Measurements from ENCODE around the gene TRPV5.

TRPV5 gene

DNA sequence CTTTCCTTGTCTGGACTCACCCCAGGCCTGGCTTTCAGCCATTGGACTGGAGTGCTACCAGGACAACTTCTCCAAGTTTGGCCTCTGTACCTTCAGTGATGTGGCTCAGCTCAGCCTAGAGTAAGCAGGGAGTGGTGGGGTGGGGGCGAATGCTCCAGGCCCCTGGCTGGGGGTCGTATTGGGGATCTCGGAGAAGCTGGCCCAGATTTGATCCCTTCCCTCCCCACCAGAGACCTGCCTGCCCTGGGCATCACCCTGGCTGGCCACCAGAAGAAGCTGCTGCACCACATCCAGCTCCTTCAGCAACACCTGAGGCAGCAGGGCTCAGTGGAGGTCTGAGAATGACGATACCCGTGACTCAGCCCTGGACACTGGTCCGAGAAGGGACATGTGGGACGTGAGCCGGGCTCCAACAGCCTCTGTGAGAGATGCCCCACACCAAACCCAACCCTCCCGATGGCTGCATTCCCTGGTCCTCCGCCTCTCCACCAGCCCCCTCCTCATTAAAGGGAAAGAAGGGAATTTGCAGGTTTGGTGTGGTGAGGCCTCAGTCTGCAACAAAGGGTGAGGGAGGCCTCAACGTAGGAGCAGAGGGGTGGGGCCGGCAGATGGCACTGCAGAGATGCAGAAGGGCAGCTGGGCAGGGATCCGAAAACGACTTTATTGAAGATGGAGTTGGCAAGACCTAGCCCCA lies 62.8 kb downstream of the TRPV5 start:
- no peak for DNase-seq (ENCODE audit: low read depth)

DNA sequence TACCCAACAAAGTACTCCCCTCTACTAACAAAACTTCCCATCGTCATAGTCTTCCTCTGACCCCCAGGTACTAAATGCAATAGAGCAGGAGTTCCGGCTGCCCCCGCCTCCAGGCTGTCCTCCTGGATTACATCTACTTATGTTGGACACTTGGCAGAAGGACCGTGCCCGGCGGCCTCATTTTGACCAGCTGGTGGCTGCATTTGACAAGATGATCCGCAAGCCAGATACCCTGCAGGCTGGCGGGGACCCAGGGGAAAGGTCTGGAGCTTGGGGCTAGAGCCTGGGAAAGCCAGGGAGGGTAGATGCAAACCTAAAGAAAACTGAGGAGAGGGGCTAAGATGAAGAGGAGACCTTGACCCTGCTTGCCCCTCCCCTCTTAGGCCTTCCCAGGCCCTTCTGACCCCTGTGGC lies 63.4 kb downstream of the TRPV5 start:
- DNase-seq (ENCODE audit: low read depth): no peak

DNA sequence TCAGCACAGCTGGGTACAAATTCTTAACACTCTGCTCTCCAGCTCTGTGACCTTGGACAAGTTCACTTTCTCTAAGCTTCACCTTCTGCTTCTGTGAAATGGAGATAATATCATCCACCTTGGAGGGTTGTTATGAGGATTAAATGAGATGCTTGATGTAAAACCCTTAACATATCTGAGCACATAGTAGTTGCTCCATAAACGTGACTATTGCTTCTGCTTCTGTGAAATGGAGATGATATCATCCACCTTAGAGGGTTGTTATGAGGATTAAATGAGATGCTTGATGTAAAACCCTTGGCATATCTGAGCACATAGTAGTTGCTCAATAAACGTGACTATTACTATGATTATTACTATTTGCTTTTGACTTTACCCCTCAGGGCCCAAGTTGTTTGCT lies 64.1 kb downstream of the TRPV5 start:
- no peak for DNase-seq (ENCODE audit: low read depth)

DNA sequence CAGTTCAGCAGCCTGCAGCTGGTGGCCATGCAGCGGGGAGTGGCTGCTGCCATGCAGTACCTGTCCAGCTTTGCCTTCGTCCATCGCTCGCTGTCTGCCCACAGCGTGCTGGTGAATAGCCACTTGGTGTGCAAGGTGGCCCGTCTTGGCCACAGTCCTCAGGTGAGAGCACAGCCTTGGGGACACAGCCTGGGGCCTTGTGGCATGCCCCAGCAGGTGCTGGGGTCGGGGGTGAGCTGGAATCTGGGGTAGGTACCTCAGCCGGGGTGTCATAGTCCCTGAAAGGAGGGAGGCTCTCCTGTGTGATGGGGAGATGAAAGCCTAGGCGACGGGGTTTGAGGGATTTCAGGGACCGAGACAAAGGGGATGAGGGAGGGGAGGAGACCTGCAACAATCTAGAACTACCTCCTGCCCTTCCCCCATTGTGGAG lies 64.5 kb downstream of the TRPV5 start:
- DNase-seq (ENCODE audit: low read depth): no peak

DNA sequence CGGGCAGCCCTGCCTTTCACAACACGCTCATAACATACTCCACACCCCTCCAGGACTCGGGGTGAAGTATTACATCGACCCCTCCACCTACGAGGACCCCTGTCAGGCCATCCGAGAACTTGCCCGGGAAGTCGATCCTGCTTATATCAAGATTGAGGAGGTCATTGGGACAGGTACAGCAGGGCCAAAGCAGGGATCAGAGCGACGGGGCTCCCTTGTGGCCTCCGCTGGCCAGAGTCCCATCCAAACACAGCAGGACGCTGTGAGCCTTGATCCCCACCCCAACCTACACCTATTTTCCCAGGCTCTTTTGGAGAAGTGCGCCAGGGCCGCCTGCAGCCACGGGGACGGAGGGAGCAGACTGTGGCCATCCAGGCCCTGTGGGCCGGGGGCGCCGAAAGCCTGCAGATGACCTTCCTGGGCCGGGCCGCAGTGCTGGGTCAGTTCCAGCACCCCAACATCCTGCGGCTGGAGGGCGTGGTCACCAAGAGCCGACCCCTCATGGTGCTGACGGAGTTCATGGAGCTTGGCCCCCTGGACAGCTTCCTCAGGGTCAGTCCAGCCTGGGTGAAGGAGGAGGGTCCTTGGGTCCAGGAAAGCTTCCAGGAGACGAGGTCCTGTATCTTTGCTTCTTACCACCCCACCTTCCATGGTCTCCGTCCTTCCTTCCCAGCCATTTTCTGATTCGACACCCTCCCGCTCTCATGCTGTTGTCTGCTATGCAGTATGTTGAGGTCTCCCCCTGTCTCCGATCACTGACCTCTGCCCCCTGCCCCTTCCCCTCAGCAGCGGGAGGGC lies 65.2 kb downstream of the TRPV5 start:
- DNase-seq (ENCODE audit: low read depth): no peak

DNA sequence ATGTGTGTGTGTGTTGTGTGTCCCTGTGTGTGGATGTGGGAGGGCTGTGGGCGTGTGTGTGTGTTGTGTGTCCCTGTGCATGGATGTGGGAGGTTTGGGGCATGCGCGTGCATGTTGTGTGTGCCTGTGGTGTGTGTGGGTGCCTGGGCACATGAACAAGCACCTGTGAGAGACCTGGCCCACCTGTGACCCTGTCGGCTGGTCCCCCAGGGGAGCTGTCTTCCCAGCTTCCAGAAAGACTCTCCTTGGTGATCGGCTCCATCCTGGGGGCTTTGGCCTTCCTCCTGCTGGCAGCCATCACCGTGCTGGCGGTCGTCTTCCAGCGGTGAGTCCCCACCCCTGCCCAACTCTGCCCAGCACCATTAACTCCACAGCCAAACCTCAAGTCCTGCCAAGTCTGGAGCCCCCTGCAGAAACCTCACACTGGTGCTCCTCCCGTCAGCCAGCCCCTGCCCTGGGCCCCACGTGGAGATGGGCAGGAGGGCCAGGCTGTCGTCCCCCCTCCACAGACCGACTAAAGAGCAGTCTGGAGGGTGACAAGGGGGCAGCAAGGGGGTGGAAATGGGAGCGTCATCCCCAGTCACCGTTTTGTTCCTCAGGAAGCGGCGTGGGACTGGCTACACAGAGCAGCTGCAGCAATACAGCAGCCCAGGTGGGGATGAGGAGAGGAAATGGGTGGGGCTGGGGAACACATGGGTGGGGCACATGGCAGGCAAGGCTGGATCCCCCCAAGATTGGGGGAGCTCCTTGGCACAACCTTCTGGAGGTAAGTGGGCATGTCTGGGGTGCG lies 66.0 kb downstream of the TRPV5 start:
- DNase-seq (ENCODE audit: low read depth): no peak

DNA sequence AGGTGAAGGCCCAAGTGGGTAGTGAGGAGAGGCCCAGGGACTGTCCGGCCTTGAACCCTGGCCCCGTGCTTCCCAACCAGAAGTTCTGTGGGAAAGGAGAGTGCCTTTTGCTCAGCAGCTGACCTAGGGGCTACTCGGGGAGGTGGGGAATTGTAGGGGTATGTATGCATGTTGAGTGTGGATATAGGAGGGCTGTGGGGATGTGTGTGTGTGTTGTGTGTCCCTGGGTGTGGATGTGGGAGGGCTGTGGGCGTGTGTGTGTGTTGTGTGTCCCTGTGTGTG lies 66.5 kb downstream of the TRPV5 start:
- DNase-seq (ENCODE audit: low read depth): no peak

DNA sequence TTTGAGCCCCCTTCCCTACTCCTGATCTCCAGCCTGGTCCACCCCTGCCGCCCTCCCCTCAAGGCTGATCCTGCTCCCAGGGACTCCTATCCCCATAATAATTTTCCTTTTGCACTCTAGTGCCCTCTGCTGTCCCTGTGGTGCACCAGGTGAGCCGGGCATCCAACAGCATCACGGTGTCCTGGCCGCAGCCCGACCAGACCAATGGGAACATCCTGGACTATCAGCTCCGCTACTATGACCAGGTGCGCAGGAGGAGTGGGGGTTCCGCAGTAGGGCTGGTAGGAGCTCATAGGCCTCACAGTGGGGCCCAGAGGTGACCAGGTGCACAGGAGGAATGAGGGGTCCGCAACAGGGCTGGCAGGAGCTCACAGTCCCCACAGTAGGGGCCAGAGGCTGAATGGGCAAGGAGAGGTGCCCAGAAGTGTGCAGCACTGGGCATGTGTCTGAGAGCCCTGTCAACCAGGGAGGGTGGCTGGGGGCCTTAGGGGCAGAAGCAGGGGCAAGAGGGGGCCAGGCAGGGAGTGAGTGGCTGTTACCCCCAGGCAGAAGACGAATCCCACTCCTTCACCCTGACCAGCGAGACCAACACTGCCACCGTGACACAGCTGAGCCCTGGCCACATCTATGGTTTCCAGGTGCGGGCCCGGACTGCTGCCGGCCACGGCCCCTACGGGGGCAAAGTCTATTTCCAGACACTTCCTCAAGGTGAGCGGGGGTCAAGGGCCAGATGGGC lies 67.0 kb downstream of the TRPV5 start:
- DNase-seq (ENCODE audit: low read depth): no peak

DNA sequence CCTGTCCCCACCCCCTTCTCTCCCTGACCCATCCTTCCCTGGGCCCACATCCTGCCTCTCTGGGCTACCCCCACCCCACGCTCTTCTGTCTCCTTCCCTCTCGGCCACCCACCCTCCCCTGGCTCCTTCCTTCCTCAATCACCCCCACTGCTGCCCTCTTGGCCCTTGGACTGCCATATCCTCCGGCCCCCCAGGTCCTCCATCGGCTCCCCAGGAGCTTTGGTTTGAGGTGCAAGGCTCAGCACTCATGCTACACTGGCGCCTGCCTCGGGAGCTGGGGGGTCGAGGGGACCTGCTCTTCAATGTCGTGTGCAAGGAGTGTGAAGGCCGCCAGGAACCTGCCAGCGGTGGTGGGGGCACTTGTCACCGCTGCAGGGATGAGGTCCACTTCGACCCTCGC lies 67.8 kb downstream of the TRPV5 start:
- no peak for DNase-seq (ENCODE audit: low read depth)

DNA sequence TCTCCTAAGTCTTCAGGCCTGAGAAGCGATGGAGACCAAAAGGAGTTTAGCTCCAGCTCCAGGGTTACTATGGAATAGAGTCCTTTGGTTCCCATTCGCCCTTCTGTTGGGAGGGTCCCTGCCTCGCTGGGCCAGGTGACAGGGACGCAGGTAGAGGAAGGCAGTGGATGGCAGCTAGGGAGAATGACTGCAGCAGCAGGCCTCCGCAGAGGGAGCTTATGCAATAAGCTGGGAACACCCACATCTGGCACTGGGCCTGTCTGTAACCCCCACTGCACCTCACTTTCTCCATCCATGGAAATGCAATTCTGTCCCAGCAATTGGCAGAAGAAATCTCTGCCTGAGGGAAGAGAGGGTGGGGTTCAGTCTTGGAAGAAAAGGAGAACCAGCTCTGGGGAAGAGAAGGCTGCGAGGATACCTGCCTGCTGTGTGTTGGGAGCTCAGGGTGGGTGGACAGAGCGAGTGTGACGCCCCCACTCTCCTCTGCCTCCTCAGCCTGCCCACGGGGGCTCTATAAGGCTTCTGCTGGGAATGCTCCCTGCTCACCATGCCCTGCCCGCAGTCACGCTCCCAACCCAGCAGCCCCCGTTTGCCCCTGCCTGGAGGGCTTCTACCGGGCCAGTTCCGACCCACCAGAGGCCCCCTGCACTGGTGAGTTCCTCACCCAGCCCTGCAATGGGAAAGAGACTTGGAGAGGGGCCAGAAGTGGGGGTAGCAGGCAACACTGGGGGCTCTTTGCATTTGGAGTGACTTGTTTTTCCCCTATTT lies 68.4 kb downstream of the TRPV5 start:
- no peak for DNase-seq (ENCODE audit: low read depth)

DNA sequence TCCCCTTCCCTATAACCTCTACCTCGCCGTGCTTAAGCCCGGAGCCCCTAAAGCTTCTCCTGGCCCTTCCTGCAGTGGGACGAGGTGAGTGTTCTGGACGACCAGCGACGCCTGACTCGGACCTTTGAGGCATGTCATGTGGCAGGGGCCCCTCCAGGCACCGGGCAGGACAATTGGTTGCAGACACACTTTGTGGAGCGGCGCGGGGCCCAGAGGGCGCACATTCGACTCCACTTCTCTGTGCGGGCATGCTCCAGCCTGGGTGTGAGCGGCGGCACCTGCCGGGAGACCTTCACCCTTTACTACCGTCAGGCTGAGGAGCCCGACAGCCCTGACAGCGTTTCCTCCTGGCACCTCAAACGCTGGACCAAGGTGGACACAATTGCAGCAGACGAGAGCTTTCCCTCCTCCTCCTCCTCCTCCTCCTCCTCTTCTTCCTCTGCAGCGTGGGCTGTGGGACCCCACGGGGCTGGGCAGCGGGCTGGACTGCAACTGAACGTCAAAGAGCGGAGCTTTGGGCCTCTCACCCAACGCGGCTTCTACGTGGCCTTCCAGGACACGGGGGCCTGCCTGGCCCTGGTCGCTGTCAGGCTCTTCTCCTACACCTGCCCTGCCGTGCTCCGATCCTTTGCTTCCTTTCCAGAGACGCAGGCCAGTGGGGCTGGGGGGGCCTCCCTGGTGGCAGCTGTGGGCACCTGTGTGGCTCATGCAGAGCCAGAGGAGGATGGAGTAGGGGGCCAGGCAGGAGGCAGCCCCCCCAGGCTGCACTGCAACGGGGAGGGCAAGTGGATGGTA lies 69.5 kb downstream of the TRPV5 start:
- no peak for DNase-seq (ENCODE audit: low read depth)

DNA sequence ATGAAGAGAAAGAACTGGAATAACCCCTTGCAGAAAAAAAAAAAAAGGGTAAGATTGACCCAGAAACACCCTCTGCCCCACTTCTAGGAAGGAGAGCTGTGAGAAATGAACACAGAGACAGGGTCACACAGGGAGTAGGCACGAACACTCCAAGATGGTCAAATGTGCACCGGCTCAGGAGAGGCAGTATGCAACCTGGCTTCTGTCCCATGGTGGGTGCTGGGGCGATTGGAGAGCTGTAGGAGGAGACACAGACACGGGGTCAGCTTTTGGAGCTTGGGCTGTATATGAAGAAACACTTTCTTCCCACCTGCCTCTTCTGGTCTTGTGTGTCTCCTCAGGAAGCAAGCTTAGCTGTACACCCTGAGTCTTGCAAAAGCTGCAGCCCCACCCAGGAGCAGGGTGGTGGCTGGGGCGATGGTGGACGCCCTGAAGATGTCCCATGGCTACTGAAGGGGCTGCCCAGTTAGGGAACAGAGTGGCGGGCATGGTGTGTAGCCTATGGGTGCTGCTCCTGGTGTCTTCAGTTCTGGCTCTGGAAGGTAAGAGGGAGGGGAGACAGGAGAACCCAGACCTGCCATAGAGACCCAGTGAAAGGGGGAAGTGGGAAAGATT lies 70.7 kb downstream of the TRPV5 start:
- no peak for DNase-seq (ENCODE audit: low read depth)

DNA sequence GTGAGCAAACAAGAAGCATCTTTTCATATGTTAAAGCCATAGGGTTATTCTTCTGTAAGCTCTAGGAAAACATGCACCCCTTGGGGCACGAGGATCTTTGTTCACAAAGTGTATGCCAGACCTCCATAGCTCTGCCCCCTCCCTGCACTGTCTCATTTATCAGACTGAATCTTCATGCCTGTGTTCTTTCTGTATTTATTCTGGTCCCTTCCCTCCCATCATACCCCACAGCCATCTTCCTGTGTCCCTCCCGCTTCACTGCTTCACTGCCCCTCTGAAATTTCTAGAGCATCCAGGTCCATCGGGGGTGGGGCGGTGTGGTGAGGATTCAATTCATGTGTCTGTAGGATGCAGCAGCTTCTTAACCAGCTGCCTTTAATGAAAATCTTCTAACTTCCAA lies 71.2 kb downstream of the TRPV5 start:
- no peak for DNase-seq (ENCODE audit: low read depth)

DNA sequence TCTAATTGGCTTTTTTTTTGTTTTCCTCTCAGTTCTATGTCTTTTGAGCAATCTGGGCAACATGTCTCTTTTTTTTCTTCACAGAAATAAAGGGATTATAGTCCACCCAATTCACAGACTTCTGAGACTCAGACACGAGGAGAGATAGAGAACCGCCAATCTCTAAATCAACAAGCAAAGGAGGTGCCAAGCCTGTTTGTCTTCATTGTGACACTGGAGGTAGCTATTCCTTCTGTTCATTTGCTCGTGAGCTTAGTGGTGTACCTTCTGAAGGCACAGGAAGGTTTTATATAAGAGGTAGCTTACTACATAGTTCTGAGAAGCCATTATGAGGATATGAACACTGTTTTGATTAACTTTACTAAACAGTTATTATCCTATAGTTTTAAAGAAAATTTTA lies 72.6 kb downstream of the TRPV5 start:
- DNase-seq (ENCODE audit: low read depth): no peak

DNA sequence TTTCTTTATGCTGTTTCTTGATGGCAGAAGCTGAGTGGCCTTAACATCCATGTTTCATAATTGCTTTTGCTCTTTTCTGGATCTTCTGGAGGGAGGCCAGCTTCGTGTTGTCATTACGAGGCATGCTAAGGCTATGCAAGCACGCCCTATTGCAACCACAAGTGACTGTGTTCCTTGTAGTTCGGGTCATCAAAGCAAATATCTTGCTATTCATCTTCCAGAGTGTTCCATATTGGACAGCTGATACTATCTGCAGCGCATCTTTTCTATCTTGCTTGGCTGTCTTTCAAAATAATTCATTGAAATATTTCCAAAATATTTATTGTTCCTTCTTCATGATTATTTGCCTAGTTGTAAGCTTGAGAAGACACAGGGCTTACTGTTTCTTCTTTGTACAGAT lies 73.7 kb downstream of the TRPV5 start:
- no peak for DNase-seq (ENCODE audit: low read depth)

DNA sequence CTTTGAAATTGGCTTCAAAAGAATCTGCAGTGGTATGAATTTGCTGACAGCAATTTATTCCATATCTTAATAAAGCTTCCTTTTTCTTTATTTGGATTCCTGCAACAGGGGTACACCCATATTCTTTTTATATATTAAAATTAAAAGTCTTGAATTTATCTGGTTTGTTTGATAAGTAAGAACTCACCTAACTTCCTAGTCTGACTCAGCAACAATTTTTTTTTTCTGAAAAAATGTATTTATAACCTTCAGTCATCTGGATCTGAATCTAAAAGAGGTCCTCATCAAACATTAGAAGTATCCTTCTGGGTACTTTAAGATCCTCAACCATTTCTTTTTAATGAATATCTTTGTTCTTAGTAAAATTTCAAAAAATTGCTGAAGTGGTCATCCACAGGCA lies 74.1 kb downstream of the TRPV5 start:
- no peak for DNase-seq (ENCODE audit: low read depth)

Measured in T follicular helper cell (primary cell).